A673 (cell line): ENCODE data around the gene VAC14. TPM values are rescaled to one million over a fixed set of nuclear protein-coding genes. Genes with fewer than 3 reads are reported as not detected.

ENCODE experiments used
- BruUV-seq: library from RNA; stranded (reverse); fragments of 400-500 nt; replicated peaks from 2 replicates; lab custom pipeline; 2021; lab: Mats Ljungman, UMichigan
- CTCF ChIA-PET: fragments of 300-600 bp; sonication (Branson Sonifier 250); formaldehyde crosslinking; loops from one replicate; lab custom pipeline; 2022; ENCODE audit warnings: antibody characterized with exemption; lab: Charles Lee
- POLR2A ChIA-PET: fragments of 300-600 bp; sonication (Branson Sonifier 250); formaldehyde crosslinking; loops from one replicate; lab custom pipeline; 2022; ENCODE audit warnings: antibody characterized with exemption; ENCODE audit not compliant: low non-redundant PET; lab: Charles Lee
- DNase-seq: peaks from one replicate; pipeline ENCODE4 v3.0.0-alpha.2; 2015; ENCODE audit warnings: low spot score
- H3K27ac ChIP-seq: fragments of 200-600 bp; sonication (generic); 2 replicates; pipeline ENCODE4 v1.5.1; 2016; ENCODE audit warnings: mixed run types, low read depth, mild to moderate bottlenecking, mixed read lengths, antibody characterized with exemption, low read length; ENCODE audit not compliant: poor library complexity, severe bottlenecking
- H3K27me3 ChIP-seq: fragments of 200-600 bp; sonication (generic); replicated peaks from 2 replicates; pipeline ENCODE4 v1.6.1; 2017; ENCODE audit warnings: mixed run types, low read depth, mild to moderate bottlenecking, mixed read lengths, antibody characterized with exemption, low read length; ENCODE audit not compliant: insufficient read depth, poor library complexity
- H3K36me3 ChIP-seq: fragments of 200-600 bp; sonication (generic); 2 replicates; pipeline ENCODE4 v1.6.1; 2016; ENCODE audit warnings: mixed run types, mild to moderate bottlenecking, mixed read lengths, antibody characterized with exemption, low read length; ENCODE audit not compliant: insufficient read depth, poor library complexity, severe bottlenecking
- H3K4me1 ChIP-seq: fragments of 200-600 bp; sonication (generic); 2 replicates; pipeline ENCODE4 v1.6.1; 2017; ENCODE audit warnings: mixed run types, mild to moderate bottlenecking, mixed read lengths, antibody characterized with exemption, low read length; ENCODE audit not compliant: insufficient read depth, poor library complexity, severe bottlenecking
- H3K4me3 ChIP-seq: fragments of 200-600 bp; sonication (generic); 2 replicates; pipeline ENCODE4 v1.5.1; 2016; ENCODE audit warnings: low read depth, mixed run types, mild to moderate bottlenecking, mixed read lengths, low read length; ENCODE audit not compliant: poor library complexity, severe bottlenecking
- H3K9me3 ChIP-seq: fragments of 200-600 bp; sonication (generic); 2 replicates; pipeline ENCODE4 v1.6.1; 2016; ENCODE audit warnings: mixed run types, low read depth, mild to moderate bottlenecking, mixed read lengths, antibody characterized with exemption, low read length; ENCODE audit not compliant: poor library complexity, severe bottlenecking
- CTCF ChIP-seq: fragments of 300-800, 200-600 bp; sonication (generic); conservative IDR thresholded peaks from 2 replicates; pipeline ENCODE4 v1.5.1; 2017; ENCODE audit warnings: low read depth, mild to moderate bottlenecking, antibody characterized with exemption, low read length, moderate library complexity, mixed read lengths
- EZH2 ChIP-seq: fragments of 200-600 bp; sonication (generic); IDR thresholded peaks from 2 replicates; pipeline ENCODE4 v1.6.1; 2017; ENCODE audit warnings: borderline replicate concordance, low read depth, mild to moderate bottlenecking, mixed read lengths, antibody characterized with exemption, low read length; ENCODE audit not compliant: poor library complexity, severe bottlenecking
- intact Hi-C: fragments of 100-400 bp; cut with micrococcal nuclease; formaldehyde crosslinking; loops from one replicate; pipeline ENCODE4 v1.10.0; 2022; ENCODE audit not compliant: unreplicated experiment
- total RNA-seq: library from RNA; stranded (reverse); gene quantifications from 2 replicates; pipeline ENCODE4 v1.2.3, GENCODE V29; 2021

Gene VAC14
- total RNA-seq, 1 experiment from 2014 or later: 46.6 TPM

- ChIA-PET POLR2A (no interaction called here), CTCF (no interaction called here)
- TF ChIP-seq EZH2: no peak
- no peak for TF ChIP-seq CTCF
- no peaks in the 10 kb centered on the region for H3K36me3 ChIP-seq
- no peaks in the 10 kb centered on the region for H3K27me3 ChIP-seq
- H3K4me3 ChIP-seq: no peak overlapping the region
- intact Hi-C loops: no loop called here
- no peak for DNase-seq
- H3K27ac ChIP-seq: no peak overlapping the region
- BruUV-seq: no TSS peak
- H3K9me3 ChIP-seq: no peaks in the 10 kb centered on the region
- peaks cover 13% of the 10 kb centered on the region for H3K4me1 ChIP-seq
Observed at GRCh38 chr16:70758786-70759185, 42.2 kb downstream of the VAC14 start.

GRCh38 chr16:70757183-70757582 lies 43.8 kb downstream of the VAC14 start:
- no peaks in the 10 kb centered on the region for H3K9me3 ChIP-seq
- H3K36me3 ChIP-seq: no peaks in the 10 kb centered on the region
- peaks cover 13% of the 10 kb centered on the region for H3K4me1 ChIP-seq
- DNase-seq: no peak
- TF ChIP-seq EZH2 (no peak), CTCF (no peak)
- POLR2A ChIA-PET: no interaction called here
- intact Hi-C loops: no loop called here
- no TSS peak for BruUV-seq
- CTCF ChIA-PET: no interaction called here
- H3K27ac ChIP-seq: no peak overlapping the region
- H3K4me3 ChIP-seq: no peak overlapping the region
- H3K27me3 ChIP-seq: no peaks in the 10 kb centered on the region

GRCh38 chr16:70756071-70756470 lies 44.9 kb downstream of the VAC14 start:
- ChIA-PET CTCF (no interaction called here), POLR2A (no interaction called here)
- Histone ChIP-seq H3K4me1 (peaks cover 14% of the 10 kb centered on the region), H3K4me3 (no peak overlapping the region), H3K27ac (no peak overlapping the region), H3K36me3 (no peaks in the 10 kb centered on the region), H3K27me3 (no peaks in the 10 kb centered on the region), H3K9me3 (no peaks in the 10 kb centered on the region)
- BruUV-seq: no TSS peak
- TF ChIP-seq EZH2 (no peak), CTCF (no peak)
- intact Hi-C loops: no loop called here
- DNase-seq: no peak
